Measurements from ENCODE around the gene LRIT1.

Gene LRIT1

GRCh38 chr10:84248794-84249193 is 7.4 kb upstream of the LRIT1 start:
- no peak for TF ChIP-seq SIN3A (IDR thresholded peaks at IDR 0.05; ENCODE audit: borderline replicate concordance, insufficient read depth, low read length)
- TF ChIP-seq TAF1 (IDR thresholded peaks at IDR 0.05; ENCODE audit: borderline replicate concordance, insufficient read depth, low read length), result no peak
- no peak for TF ChIP-seq POLR2AphosphoS5 (IDR thresholded peaks at IDR 0.05; ENCODE audit: low read depth, low read length)
- TF ChIP-seq REST (IDR thresholded peaks at IDR 0.05; ENCODE audit: insufficient read depth in 1 of 2, low read depth in 2 of 2, low read length in 2 of 2), result no peak
- TF ChIP-seq FOXP2 (optimal IDR thresholded peaks at IDR 0.05; ENCODE audit: borderline replicate concordance, extremely low read depth, extremely low read length, insufficient read depth), result no peak

GRCh38 chr10:84247496-84247895 is 6.2 kb upstream of the LRIT1 start:
- TF ChIP-seq SIN3A (IDR thresholded peaks at IDR 0.05; ENCODE audit: borderline replicate concordance, insufficient read depth, low read length) (no peak), FOXP2 (optimal IDR thresholded peaks at IDR 0.05; ENCODE audit: borderline replicate concordance, extremely low read depth, extremely low read length, insufficient read depth) (no peak), TAF1 (IDR thresholded peaks at IDR 0.05; ENCODE audit: borderline replicate concordance, insufficient read depth, low read length) (no peak), REST (IDR thresholded peaks at IDR 0.05; ENCODE audit: insufficient read depth in 1 of 2, low read depth in 2 of 2, low read length in 2 of 2) (no peak), POLR2AphosphoS5 (IDR thresholded peaks at IDR 0.05; ENCODE audit: low read depth, low read length) (no peak)

- TF ChIP-seq TAF1 (IDR thresholded peaks at IDR 0.05; ENCODE audit: borderline replicate concordance, insufficient read depth, low read length) (no peak), REST (IDR thresholded peaks at IDR 0.05; ENCODE audit: insufficient read depth in 1 of 2, low read depth in 2 of 2, low read length in 2 of 2) (no peak), SIN3A (IDR thresholded peaks at IDR 0.05; ENCODE audit: borderline replicate concordance, insufficient read depth, low read length) (no peak), POLR2AphosphoS5 (IDR thresholded peaks at IDR 0.05; ENCODE audit: low read depth, low read length) (no peak)
These were observed 3.4 kb upstream of the LRIT1 start, which contains the start of gene RGR for GRCh38 chr10:84244651-84245270. Gene RGR, plus strand, starts transcription at chr10:84245053. Its CDS starts 38 bp downstream, at chr10:84245091.

- TF ChIP-seq POLR2AphosphoS5 (IDR thresholded peaks at IDR 0.05; ENCODE audit: low read depth, low read length) (no peak), FOXP2 (optimal IDR thresholded peaks at IDR 0.05; ENCODE audit: borderline replicate concordance, extremely low read depth, extremely low read length, insufficient read depth) (no peak), SIN3A (IDR thresholded peaks at IDR 0.05; ENCODE audit: borderline replicate concordance, insufficient read depth, low read length) (no peak), REST (IDR thresholded peaks at IDR 0.05; ENCODE audit: insufficient read depth in 1 of 2, low read depth in 2 of 2, low read length in 2 of 2) (no peak), TAF1 (IDR thresholded peaks at IDR 0.05; ENCODE audit: borderline replicate concordance, insufficient read depth, low read length) (no peak)
These were observed 2.4 kb upstream of the LRIT1 start for GRCh38 chr10:84243759-84244158.

All from PFSK-1 (cell line).